ENCODE measurements around the gene UST.
"Not testable (repeated sequence)": the region's sequence is repeated elsewhere in the genome, so short reads cannot be mapped to it uniquely, and the experiment has no call there.

UST gene

DNA sequence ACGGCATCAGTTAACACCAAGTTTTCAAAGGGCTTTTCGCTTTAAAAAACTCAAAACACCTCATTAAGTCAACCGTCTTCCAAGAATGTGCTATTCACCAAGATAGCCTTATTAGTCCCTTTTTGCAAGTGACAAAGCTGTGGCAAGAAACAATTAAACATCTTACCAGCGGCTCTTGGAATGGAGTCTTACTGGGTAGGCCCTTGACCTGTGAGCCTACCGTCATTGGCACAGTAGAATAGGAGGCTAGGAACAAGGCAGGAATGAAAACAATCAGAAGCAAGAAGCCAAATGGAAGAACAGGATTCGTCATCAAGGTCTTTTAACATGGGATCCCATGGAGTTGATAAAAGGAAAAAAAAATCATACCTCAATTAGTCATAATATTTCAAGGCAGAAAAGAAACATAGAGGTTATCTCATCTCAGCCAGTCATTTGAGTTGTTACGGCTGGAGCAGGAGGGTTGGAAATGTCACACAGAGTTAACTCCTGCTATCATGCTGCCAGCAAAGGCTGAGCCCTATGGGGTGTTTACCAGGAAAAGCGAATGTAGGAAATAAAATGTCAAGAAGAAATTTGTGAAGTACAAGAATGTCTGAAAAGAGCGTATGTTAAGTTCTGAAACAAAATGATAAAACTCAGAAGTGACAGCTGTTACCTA is 236.4 kb downstream of the UST start:
- no peak for DNase-seq

DNA sequence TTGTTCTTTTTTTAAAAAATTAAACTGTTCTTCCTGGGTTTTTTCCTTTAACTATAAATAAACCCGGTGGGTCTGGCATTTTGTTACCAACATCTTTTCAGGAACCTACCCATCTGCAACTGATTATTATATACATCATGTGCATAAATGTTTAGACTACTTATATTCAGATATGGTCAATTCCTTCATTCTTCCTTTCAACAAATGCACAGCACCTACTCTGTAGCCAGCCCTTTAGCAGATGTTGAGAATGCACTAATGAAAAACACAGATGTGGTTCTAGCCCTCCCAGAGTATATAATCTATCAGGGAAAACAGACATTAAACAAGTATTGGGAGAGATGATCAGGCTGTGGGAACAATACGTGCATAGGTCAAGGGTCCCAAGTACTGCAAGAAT is 237.1 kb downstream of the UST start:
- no peak for DNase-seq

- no peak for DNase-seq
These were observed 237.8 kb downstream of the UST start for GRCh38 chr6:148984531-148985056.

GRCh38 chr6:148985499-148985898 is 238.7 kb downstream of the UST start:
- no peak for DNase-seq

GRCh38 chr6:148986608-148987007 is 239.8 kb downstream of the UST start:
- no peak for DNase-seq

GRCh38 chr6:148987982-148988381 is 241.2 kb downstream of the UST start:
- DNase-seq = no peak

GRCh38 chr6:148989585-148989984 is 242.8 kb downstream of the UST start:
- DNase-seq = no peak

GRCh38 chr6:148990403-148990802 is 243.6 kb downstream of the UST start:
- no peak for DNase-seq

DNA sequence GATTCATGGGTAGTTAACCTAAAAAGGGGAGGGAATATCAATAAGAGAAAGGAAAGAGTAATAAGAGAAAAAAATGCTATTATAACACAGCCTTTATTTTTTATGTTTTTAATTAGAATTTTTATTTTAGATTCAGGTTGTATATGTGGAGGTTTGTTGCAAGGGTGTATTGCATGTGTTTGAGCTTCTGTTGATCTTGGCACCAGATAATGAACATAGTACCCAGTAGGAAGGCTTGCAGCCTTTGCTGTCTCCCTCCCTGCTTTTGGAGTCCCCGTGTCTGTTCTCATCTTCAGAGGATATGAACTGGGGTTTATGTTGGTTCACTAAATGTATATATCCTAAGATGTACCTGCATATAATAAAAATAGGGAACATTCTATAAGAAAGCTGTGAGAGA is 250.0 kb downstream of the UST start:
- no peak for DNase-seq

- DNase-seq = no peak
These were observed 251.0 kb downstream of the UST start for GRCh38 chr6:148997865-148998264.

GRCh38 chr6:148998704-148999103 is 251.9 kb downstream of the UST start:
- no peak for DNase-seq

DNA sequence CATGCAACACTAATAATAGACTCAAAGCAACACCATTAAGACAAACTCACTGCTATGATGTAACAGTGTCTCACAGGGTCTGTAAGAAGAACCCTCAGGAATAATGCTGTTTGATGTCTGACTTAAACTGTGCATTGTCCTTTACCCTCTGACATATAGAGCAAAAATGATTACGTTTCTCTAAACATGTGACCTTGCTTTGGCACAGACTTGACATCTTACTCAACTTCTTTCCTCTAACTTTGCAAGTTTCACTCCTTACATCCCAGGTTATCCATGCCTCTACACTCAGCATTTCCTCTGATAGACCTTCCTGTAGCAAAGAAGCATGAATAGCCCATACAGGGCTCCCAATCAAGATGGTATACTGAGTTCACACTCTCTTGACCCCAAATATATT is 252.7 kb downstream of the UST start:
- DNase-seq = peak; percentile 64

GRCh38 chr6:148999929-149000468 is 253.2 kb downstream of the UST start:
- peak; percentile 76 for DNase-seq

GRCh38 chr6:149001422-149001821 is 254.6 kb downstream of the UST start:
- no peak for DNase-seq

GRCh38 chr6:149003560-149003959 is 256.7 kb downstream of the UST start:
- no peak for DNase-seq

DNA sequence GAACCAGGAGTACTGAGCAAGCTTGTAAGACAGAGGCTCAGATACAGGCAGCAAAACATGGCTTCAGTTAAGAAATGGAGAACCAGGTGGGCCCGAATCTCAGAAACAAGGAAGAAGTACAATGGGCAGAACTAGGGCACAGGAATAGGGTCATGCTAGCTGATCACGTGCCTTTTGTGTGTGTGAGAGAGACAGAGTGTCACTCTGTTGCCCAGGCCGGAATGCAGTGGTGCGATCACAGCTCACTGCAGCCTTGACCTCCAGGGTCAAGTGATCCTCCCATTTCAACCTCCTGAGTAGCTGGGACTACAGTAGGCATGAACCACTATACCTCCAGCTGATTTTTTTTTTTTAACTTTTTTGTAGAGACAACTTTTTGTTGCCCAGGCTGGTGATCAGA is 257.8 kb downstream of the UST start:
- no peak for DNase-seq

DNA sequence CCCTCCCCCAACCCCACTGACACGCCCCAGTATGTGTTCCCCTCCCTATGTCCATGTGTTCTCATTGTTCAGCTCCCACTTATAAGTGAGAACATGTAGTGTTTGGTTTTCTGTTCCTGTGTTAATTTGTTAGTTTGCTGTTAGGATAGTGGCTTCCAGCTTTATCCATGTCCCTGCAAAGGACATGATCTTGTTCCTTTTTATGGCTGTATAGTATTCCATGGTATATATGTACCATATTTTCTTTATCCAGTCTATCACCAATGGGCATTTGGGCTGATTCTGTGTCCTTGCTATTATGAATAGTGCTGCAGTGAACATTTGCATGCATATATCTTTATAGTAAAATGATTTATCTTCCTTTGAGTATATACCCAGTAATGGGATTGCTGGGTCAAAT is 259.4 kb downstream of the UST start:
- DNase-seq = not testable (repeated sequence)

DNA sequence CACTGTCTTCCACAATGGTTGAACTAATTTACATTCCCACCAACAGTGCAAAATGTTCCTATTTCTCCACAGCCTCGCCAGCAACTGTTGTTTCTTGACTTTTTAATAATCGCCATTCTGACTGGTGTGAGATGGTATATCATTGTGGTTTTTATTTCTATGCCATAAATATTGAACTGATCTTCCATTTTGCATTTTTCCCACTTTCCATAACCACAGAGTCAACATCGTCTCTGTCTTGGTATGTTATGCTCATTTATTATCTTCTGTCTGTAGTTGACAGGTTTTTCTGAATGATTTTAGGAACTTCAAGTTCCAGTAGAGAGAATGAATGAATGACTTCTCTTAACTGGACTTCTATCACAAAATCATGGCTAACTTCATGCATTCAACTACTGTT is 259.8 kb downstream of the UST start:
- DNase-seq = no peak

GRCh38 chr6:149007846-149008245 is 261.0 kb downstream of the UST start:
- no peak for DNase-seq

DNA sequence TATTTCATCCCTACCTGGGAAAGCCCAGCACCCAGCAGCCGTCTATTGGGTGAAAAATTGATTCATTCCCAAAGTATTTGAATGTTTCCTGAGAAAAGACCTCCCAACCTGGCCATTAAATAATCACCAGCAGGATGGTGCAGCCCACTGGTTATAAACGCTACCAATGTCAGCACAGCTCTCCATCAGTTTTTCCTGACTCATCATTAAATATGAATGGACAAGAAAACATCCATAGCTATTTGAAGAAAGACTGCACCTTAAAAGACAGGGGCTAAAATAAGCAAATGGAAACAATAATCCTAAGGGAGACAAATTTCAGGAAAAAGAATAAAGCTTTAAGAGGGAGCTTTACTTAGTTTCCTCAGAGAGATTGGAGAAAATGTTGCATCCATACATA is 261.9 kb downstream of the UST start:
- DNase-seq = no peak

DNA sequence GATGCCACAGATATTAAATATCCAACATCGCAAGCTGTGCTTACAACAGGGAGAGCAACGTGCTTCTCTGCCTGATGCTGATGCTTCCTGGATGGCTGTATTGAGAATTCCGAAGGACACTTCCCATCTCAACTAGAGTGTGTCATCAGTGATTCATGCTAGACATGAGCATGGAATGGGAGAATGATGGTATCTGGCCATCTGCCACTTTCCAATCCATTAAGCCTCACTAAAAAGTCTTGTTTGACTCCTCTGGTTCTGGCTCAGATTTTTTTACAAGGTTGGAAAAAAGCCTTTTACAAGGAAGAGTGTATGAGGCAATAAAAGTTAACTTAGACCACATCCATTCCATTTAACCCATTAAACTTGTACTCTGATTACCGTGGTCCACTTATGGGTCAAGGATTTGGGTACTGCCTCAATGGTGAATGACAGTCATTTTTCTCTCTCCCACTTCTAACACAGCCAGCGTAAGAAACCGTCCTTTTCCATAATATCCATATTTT is 265.3 kb downstream of the UST start:
- peak; percentile 97 for DNase-seq

DNA sequence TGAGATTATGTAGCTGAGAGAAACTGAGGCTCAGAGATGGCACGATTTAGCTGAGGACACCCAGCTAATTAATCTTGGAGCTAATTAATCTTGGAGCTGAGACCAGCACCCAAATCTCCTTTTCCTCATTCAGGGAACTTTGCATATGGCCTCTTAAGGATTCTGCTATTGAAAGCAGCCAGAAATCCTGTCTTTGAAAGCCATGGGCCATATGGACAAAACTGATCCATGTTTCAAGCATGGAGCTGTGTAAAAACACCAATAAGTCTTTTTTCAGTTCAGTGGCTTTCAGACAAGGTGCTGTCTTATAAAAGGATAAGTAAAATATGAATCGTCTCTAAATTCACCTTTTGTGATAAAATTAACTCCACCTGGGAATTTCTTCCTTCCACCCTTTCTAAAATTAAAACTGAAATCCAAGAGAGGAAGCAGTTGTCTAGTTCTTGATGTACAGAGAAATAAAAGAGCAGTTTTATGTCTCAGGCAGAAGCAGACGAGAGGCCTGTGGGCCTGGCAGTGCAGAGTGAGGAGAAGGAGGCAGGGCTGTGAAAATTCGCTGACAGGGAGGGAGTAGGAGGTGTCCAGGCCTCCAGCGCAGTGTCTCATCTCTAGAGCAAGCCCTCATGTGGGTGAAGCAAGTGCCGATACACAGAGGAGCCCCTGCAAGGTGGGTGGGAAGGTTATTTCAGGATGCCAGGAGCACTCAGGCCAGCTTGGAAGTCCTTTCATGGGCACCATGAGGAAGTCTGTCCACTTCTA is 266.9 kb downstream of the UST start:
- no peak for DNase-seq

DNA sequence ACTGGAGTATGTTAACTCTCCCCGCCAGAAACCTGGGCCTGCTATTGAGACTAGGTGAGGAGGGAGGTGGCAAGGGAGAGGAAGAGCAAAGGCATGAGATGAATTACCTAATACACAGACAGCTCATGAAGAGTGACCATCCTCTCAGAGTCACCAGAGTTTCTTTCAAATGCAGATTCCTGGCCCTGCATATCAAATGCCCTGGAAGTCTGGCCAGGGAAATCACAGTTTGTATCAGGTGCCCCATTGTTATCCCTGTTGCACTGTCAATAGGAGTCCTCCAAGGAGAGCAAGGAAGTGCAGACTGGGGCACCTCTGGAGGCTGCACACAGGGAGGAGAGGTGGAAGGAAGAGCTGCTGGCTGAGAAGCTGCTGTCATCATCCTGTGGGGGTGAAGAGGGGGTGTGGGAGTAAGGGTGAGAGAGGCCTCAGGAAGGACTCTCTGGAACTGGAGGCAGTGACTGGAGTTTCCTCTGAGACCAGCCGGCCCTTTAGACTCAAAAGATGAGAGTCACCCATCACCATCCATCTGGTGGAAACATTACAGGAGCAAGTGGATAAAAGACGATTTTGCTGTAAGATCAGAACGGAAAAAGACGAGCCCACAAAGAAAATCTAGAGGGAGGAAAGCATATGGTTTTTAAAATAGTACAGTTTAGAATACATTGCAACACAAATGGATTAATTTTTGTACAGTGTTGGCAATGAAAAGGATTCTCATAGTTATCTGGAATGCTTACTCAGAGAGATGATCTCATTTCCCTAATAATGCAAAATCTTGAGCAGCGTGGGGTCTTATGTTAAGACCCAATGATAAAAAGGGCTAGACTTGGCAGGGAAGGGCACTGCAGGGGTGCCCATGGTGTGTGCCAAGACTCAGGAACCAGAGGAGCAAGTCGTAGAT is 268.1 kb downstream of the UST start:
- peak; percentile 88 for DNase-seq
